Right cardiac atrium (tissue), 5 donors: ENCODE results near the gene TSNAXIP1. TPM values are rescaled to one million over a fixed set of nuclear protein-coding genes. Genes with fewer than 3 reads are reported as not detected.

Experiments used
- ATAC-seq, 2 donors: fragments of 200-7000 bp; cut with Tn5 transposase; one replicate each; pipeline versions ENCODE4 v1.8.0 to v1.9.1; 2020; ENCODE audit warnings: moderate library complexity in 2 of 2, mild to moderate bottlenecking in 1 of 2
- DNase-seq, 3 donors: peaks; one replicate each; pipeline ENCODE4 v3.0.0-alpha.2; 2020
- H3K27ac ChIP-seq: one replicate; pipeline ENCODE4 v1.5.1; 2013; ENCODE audit warnings: mild to moderate bottlenecking, low read length, control low read depth, moderate library complexity
- H3K27me3 ChIP-seq: one replicate; pipeline ENCODE4 v1.6.1; 2013; ENCODE audit not compliant: control insufficient read depth, insufficient read depth
- H3K4me1 ChIP-seq: one replicate; pipeline ENCODE4 v1.6.1; 2013; ENCODE audit warnings: low read length; ENCODE audit not compliant: control insufficient read depth, insufficient read depth
- H3K4me3 ChIP-seq: one replicate; pipeline ENCODE4 v1.5.1; 2013; ENCODE audit warnings: low read length, control low read depth
- H3K9me3 ChIP-seq: one replicate; pipeline ENCODE4 v1.6.1; 2013; ENCODE audit warnings: low read length; ENCODE audit not compliant: control insufficient read depth
- WGBS: extraction: QIAGEN DNeasy Blood & Tissue Kit; methylation state at CpG from one replicate; pipeline ENCODE4 v1.1.7; 2013; 5-methylcytosine and 5-hydroxymethylcytosine counted together
- intact Hi-C, 4 donors: fragments of 100-400 bp; cut with DNase I; formaldehyde crosslinking; loops; one replicate each; pipeline versions ENCODE4 v1.11.0 to v1.14.0; 2022 to 2023
- polyA plus RNA-seq: library from polyadenylated mRNA; stranded (reverse); fragments of 200-250 nt; gene quantifications from one replicate; pipeline ENCODE4 v1.2.3, GENCODE V29; 2013
- total RNA-seq, 4 donors: library from RNA; stranded (reverse); fragmentation: NEBNext Ultra II Directional; extraction: Animal tissue kit (Norgen Biotek cat#: 25700); gene quantifications; one replicate each; pipeline ENCODE4 v1.2.1, GENCODE V29; 2021
- donor health status: healthy with polysubstance abuse.
- donor health status: DM: no; HTN: yes; CAD: no.
- donor health status: DM: no; HTN: no; CAD: no.
- donor health status: DM: no; HTN: yes; CAD: no; lungs with severe emphysema.
- donor health status: DM: yes; HTN: yes; CAD: no.

The TSNAXIP1 gene
- total and polyA plus RNA-seq, 5 donors: 0.56 to 1.1 (median 0.85) TPM

DNA sequence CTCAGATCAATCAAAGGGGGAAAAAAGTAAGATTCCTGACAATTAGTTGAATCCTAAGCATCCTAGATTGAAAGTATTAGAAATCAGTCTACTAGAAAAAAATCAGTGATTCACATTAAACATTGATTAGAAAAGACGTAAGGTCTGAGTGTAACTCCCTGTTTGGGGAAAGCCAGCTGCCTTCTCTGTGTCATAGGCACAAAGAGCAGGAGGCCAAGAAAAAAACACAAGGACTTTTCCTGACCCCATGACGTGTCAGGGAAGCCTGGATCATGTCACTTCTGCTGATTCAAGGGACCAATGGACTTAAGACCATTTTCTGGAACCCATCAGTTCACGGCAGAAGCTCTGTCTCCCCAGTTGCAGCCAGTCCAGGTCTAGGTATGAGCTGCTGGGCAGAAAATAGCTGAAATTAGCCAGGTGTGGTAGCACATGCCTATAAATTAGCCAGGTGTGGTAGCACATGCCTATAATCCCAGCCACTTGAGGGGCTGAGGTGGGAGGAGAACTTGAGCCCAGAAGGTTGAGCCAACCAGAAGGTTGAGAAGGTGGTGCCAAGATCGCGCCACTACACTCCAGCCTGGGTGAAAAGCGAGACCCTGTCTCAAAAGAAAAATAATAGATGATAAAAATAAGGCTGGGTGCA is 36.2 kb upstream of the TSNAXIP1 start:
- Histone ChIP-seq H3K4me1 (peaks cover 11% of the 10 kb centered on the region), H3K4me3 (no peak overlapping the region), H3K27ac (no peak overlapping the region), H3K9me3 (no peaks in the 10 kb centered on the region), H3K27me3 (no peaks in the 10 kb centered on the region)
- no peak for DNase-seq
- ATAC-seq: peak in 1 of 2 donors; percentile 6
- intact Hi-C loops: loop anchor here in 1 of 4 donors (10.0 kb wide), 1 partner anchor 46 kb away; no protein-coding TSS in a partner anchor
- 90% methylated on average over 6 of the region's 6 CpGs for WGBS

DNA sequence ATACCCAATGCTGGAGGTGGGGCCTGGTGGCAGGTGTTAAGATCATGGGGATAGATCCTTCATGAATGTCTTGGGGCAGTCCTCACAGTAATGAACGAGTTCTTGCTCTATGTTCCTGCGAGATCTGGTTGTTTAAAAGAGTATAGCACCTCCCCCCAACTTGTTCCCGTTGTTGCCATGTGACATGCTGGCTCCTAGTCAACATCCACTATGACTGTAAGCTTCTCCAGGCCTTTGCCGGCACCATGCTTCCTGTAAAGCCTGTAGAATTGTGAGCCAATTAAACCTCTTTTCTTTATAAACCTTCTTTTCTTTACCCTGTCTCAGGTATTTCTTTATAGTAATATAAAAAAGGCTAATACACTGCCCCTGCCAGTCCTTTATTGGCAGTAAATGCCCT is 33.6 kb upstream of the TSNAXIP1 start:
- intact Hi-C loops: loop anchor here in 1 of 4 donors (10.0 kb wide), 1 partner anchor 48 kb away; no protein-coding TSS in a partner anchor
- WGBS: 22% methylated on average over 4 of the region's 4 CpGs
- no peak overlapping the region for H3K4me3 ChIP-seq
- peak in 2 of 3 donors; percentile 38 to 61 for DNase-seq
- H3K27ac ChIP-seq: no peak overlapping the region
- H3K27me3 ChIP-seq: no peaks in the 10 kb centered on the region
- H3K4me1 ChIP-seq: peaks cover 11% of the 10 kb centered on the region
- ATAC-seq: peak; percentile 65 to 80
- H3K9me3 ChIP-seq: no peaks in the 10 kb centered on the region

DNA sequence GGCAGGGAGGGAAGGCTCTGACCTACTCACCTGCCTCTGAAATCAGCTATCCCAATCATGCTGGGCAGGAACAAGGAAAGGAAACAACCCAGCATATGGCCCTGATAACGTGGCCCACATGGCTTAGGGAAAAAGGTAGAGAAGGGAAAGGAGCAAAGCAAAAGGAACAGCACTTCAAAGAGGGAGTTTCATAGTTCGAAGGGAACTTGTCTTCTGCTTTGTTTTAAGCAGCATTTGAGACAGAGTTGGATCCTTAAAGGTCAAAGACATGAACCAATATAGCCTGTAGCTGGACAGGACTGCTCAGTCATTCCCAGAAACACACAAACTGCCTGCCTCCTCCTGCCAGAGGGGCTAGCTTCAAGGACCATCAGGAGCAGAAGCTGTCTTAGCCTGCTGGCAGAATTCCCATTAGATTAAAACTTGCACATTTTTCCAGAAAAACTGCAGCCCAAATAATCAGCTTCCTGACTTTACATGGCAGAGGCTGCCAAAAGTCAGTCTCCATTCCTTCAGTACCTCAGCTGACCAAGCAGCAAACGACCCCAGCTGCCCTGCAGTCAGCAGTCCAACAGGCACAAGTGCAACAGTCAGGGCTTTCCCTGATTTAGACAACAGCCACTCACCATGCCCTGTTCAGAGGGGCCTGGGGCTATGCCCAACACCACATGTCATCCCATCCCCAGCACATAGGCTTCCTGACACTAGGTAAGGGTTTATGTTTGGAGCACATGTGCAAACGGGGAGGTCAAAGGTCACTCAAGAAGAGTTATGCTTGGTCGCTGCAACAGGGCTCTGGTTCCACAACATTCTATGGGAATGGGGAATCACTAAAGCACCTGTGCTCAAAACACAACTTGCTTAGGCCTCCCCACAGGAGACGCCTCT is 32.9 kb upstream of the TSNAXIP1 start:
- no peaks in the 10 kb centered on the region for H3K27me3 ChIP-seq
- no peak overlapping the region for H3K4me3 ChIP-seq
- peaks cover 11% of the 10 kb centered on the region for H3K4me1 ChIP-seq
- H3K27ac ChIP-seq: peak overlapping the region; percentile 17
- H3K9me3 ChIP-seq: no peaks in the 10 kb centered on the region
- DNase-seq (peak; percentile 23 to 66 (median 55)), ATAC-seq (peak; percentile 68 to 75)
- intact Hi-C loops: loop anchor here in 1 of 4 donors (10.0 kb wide), 1 partner anchor 49 kb away; no protein-coding TSS in a partner anchor
- WGBS: 51% methylated on average over 6 of the region's 6 CpGs

GRCh38 chr16:67774457-67774853 is 32.2 kb upstream of the TSNAXIP1 start:
- Histone ChIP-seq H3K4me1 (peaks cover 11% of the 10 kb centered on the region), H3K27me3 (no peaks in the 10 kb centered on the region), H3K27ac (peak overlapping the region; percentile 17), H3K9me3 (no peaks in the 10 kb centered on the region), H3K4me3 (no peak overlapping the region)
- ATAC-seq: no peak
- intact Hi-C loops: loop anchor here in 1 of 4 donors (10.0 kb wide), 1 partner anchor 50 kb away; no protein-coding TSS in a partner anchor
- 80% methylated on average over 3 of the region's 3 CpGs for WGBS
- no peak for DNase-seq

GRCh38 chr16:67775273-67775672 is 31.4 kb upstream of the TSNAXIP1 start:
- 95% methylated on average over 6 of the region's 6 CpGs for WGBS

GRCh38 chr16:67779256-67780014 is 27.3 kb upstream of the TSNAXIP1 start:
- Histone ChIP-seq H3K27me3 (no peaks in the 10 kb centered on the region), H3K9me3 (no peaks in the 10 kb centered on the region), H3K4me3 (no peak overlapping the region), H3K4me1 (no peaks in the 10 kb centered on the region), H3K27ac (no peak overlapping the region)
- ATAC-seq (no peak), DNase-seq (no peak)
- 81% methylated on average over 5 of the region's 5 CpGs for WGBS
- intact Hi-C loops: loop anchor here in 1 of 4 donors (10.0 kb wide), 1 partner anchor 55 kb away; no protein-coding TSS in a partner anchor

More at GRCh38 chr16:67775273-67775672, 31.4 kb upstream of the TSNAXIP1 start:
- H3K4me1 ChIP-seq: peaks cover 11% of the 10 kb centered on the region
- intact Hi-C loops: loop anchor here in 1 of 4 donors (10.0 kb wide), 1 partner anchor 50 kb away; no protein-coding TSS in a partner anchor
- ATAC-seq (no peak), DNase-seq (no peak)
- H3K9me3 ChIP-seq: no peaks in the 10 kb centered on the region
- H3K27ac ChIP-seq: no peak overlapping the region
- no peak overlapping the region for H3K4me3 ChIP-seq
- H3K27me3 ChIP-seq: no peaks in the 10 kb centered on the region

- H3K4me3 ChIP-seq: no peak overlapping the region
- WGBS: 91% methylated on average over 7 of the region's 7 CpGs
- intact Hi-C loops: no loop called here
- H3K27ac ChIP-seq: no peak overlapping the region
- H3K4me1 ChIP-seq: no peaks in the 10 kb centered on the region
- H3K27me3 ChIP-seq: no peaks in the 10 kb centered on the region
- ATAC-seq (no peak), DNase-seq (no peak)
- H3K9me3 ChIP-seq: no peaks in the 10 kb centered on the region
These were observed 25.7 kb upstream of the TSNAXIP1 start for GRCh38 chr16:67780847-67781564.

GRCh38 chr16:67781565-67781921 is 25.1 kb upstream of the TSNAXIP1 start:
- no peak for DNase-seq
- no peak overlapping the region for H3K27ac ChIP-seq
- no peaks in the 10 kb centered on the region for H3K4me1 ChIP-seq
- 77% methylated on average over 5 of the region's 5 CpGs for WGBS
- H3K9me3 ChIP-seq: no peaks in the 10 kb centered on the region
- ATAC-seq: no peak
- intact Hi-C loops: no loop called here
- H3K27me3 ChIP-seq: no peaks in the 10 kb centered on the region
- H3K4me3 ChIP-seq: no peak overlapping the region

- 85% methylated on average over 12 of the region's 12 CpGs for WGBS
- no peaks in the 10 kb centered on the region for H3K9me3 ChIP-seq
- H3K27me3 ChIP-seq: no peaks in the 10 kb centered on the region
- H3K4me3 ChIP-seq: no peak overlapping the region
- ATAC-seq: no peak
- intact Hi-C loops: no loop called here
- no peak overlapping the region for H3K27ac ChIP-seq
- no peak for DNase-seq
- H3K4me1 ChIP-seq: no peaks in the 10 kb centered on the region
These were observed 23.9 kb upstream of the TSNAXIP1 start for GRCh38 chr16:67782567-67783352.

GRCh38 chr16:67783353-67783725 is 23.4 kb upstream of the TSNAXIP1 start:
- no peak for DNase-seq
- no peak overlapping the region for H3K27ac ChIP-seq
- H3K4me1 ChIP-seq: no peaks in the 10 kb centered on the region
- H3K27me3 ChIP-seq: no peaks in the 10 kb centered on the region
- no peaks in the 10 kb centered on the region for H3K9me3 ChIP-seq
- intact Hi-C loops: no loop called here
- no peak overlapping the region for H3K4me3 ChIP-seq
- no peak for ATAC-seq
